NCI-H1092 (cell line): ENCODE data around the gene CALD1.

Source experiments
- DNase-seq: peaks from one replicate; lab custom pipeline; 2025; lab: John Stamatoyannopoulos, UW

Gene CALD1

GRCh38 chr7:134999136-134999535 is 219.7 kb downstream of the CALD1 start:
- no peak for DNase-seq

DNA sequence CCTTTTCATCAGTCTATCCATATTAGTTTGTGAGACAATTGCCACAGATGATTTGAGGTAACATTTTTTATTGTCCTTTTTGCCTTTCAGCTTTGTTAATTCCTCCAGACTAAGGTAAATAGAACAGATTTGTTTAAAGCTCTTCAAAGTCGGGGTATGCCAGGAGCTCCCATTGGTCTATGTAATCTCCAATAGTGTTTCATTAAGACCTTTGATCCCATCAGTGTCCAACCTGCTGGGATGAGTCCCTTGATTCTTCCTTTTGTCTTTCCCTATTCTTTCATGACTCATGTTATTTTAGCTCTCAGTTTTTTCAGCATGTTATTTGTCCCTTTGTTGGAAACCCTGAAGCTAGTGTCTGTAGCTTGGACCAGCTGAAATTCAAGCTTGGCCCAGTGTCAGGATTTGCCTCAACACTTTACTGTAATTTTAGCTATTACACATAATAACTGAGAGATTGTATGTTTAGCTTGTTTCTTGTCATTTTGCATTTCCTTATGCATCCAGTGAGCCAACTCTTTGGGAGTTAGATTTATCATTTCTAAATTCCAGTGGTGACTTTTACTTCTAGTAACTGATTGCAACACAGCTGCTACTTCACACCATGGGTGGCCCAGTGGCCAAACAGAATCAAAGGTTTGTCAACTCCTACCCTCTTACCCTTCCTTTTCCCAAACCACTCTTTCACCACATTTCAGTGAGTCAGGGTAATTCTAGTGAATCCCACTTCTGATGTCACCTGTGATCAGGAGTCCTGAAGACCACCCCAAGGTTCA is 222.1 kb downstream of the CALD1 start:
- no peak for DNase-seq

DNA sequence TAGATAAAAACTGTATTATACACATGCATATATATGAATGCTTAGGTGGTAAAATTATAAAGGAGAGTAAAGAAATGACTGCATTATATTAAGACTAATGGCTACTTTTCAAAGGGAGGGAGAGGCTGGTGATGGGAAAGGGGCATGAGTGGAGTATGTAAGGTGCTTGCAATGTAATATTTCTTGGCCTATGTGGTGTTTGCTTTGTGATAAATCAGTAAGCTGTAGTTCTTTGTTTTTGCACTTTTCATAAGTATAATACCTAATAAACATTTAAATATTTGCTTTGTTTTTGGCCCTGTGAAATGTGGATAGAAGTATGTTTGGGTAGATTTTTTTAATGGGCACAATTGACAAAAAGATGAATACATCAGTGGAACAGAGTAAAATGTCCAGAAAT is 232.8 kb downstream of the CALD1 start:
- no peak for DNase-seq
